Liver (tissue), 9 donors: ENCODE measurements around the gene SLC12A7. TPM values are rescaled to one million over a fixed set of nuclear protein-coding genes. Genes with fewer than 3 reads are reported as not detected.

Source experiments
- DNase-seq: peaks from one replicate; pipeline ENCODE4 v3.0.0-alpha.2; 2017; ENCODE audit warnings: low spot score
- H3K27ac ChIP-seq, 2 donors: one replicate each; pipeline ENCODE4 v1.7.0; 2013; ENCODE audit warnings: inconsistent platforms in 2 of 2, low read length in 2 of 2, control low read depth in 1 of 2, low read depth in 1 of 2, mild to moderate bottlenecking in 1 of 2
- H3K27me3 ChIP-seq, 4 donors: one replicate each; pipeline versions ENCODE4 v1.6.1 to v1.7.0; 2013; ENCODE audit warnings: low read length in 3 of 4, inconsistent platforms in 1 of 4, mild to moderate bottlenecking in 1 of 4, moderate library complexity in 1 of 4; ENCODE audit not compliant: control insufficient read depth in 4 of 4, insufficient read depth in 4 of 4
- H3K36me3 ChIP-seq, 4 donors: one replicate each; pipeline versions ENCODE4 v1.6.1 to v1.7.0; 2013; ENCODE audit warnings: low read length in 3 of 4, mild to moderate bottlenecking in 3 of 4, low read depth in 1 of 4, moderate library complexity in 1 of 4; ENCODE audit not compliant: control insufficient read depth in 4 of 4, insufficient read depth in 3 of 4
- H3K4me1 ChIP-seq, 4 donors: one replicate each; pipeline versions ENCODE4 v1.6.1 to v1.7.0; 2013; ENCODE audit warnings: low read length in 3 of 4, mild to moderate bottlenecking in 3 of 4, moderate library complexity in 1 of 4; ENCODE audit not compliant: control insufficient read depth in 4 of 4, insufficient read depth in 4 of 4
- H3K4me3 ChIP-seq, 3 donors: one replicate each; pipeline versions ENCODE4 v1.6.1 to v1.7.0; 2013; ENCODE audit warnings: low read length in 3 of 3, control low read depth in 1 of 3, low read depth in 1 of 3, mild to moderate bottlenecking in 1 of 3
- H3K9ac ChIP-seq, 2 donors: one replicate each; pipeline ENCODE4 v1.7.0; 2013; ENCODE audit warnings: low read length in 2 of 2, mild to moderate bottlenecking in 2 of 2, moderate library complexity in 2 of 2, control low read depth in 1 of 2, low read depth in 1 of 2
- H3K9me3 ChIP-seq, 4 donors: one replicate each; pipeline versions ENCODE4 v1.6.1 to v1.7.0; 2013; ENCODE audit warnings: low read length in 3 of 4; ENCODE audit not compliant: control insufficient read depth in 4 of 4
- ATF3 ChIP-seq: IDR thresholded peaks from 2 replicates; pipeline ENCODE4 v1.6.1; 2016; ENCODE audit warnings: antibody characterized with exemption
- CTCF ChIP-seq: fragments of 150-350 bp; IDR thresholded peaks from 2 replicates; pipeline ENCODE4 v1.5.1; 2017; ENCODE audit warnings: improper control_type of control experiment, low read depth, low read length; ENCODE audit not compliant: missing input control
- EGR1 ChIP-seq, 2 donors: IDR thresholded peaks; 2 replicates each; pipeline ENCODE4 v1.6.1; 2016 to 2018; ENCODE audit warnings: antibody characterized with exemption in 2 of 2, low read depth in 2 of 2
- FOXA1 ChIP-seq: IDR thresholded peaks from 2 replicates; pipeline ENCODE4 v1.6.1; 2016; ENCODE audit warnings: antibody characterized with exemption
- FOXA2 ChIP-seq: IDR thresholded peaks from 2 replicates; pipeline ENCODE4 v1.6.1; 2016; ENCODE audit warnings: antibody characterized with exemption
- GABPA ChIP-seq, 2 donors: IDR thresholded peaks in 1 of 2; conservative IDR thresholded peaks in 1 of 2; 2 replicates each; pipeline ENCODE4 v1.6.1; 2016; ENCODE audit warnings: antibody characterized with exemption in 2 of 2, mild to moderate bottlenecking in 1 of 2, moderate library complexity in 1 of 2
- HNF4A ChIP-seq, 2 donors: conservative IDR thresholded peaks; 2 replicates each; pipeline ENCODE4 v1.6.1; 2016; ENCODE audit warnings: antibody characterized with exemption in 2 of 2, mild to moderate bottlenecking in 2 of 2
- HNF4G ChIP-seq: IDR thresholded peaks from 2 replicates; pipeline ENCODE4 v1.6.1; 2016; ENCODE audit warnings: antibody characterized with exemption
- JUND ChIP-seq, 2 donors: IDR thresholded peaks; 2 replicates each; pipeline ENCODE4 v1.6.1; 2016; ENCODE audit warnings: antibody characterized with exemption in 2 of 2
- MAX ChIP-seq: IDR thresholded peaks from 2 replicates; pipeline ENCODE4 v1.6.1; 2016; ENCODE audit warnings: antibody characterized with exemption
- NR2F2 ChIP-seq: IDR thresholded peaks from 2 replicates; pipeline ENCODE4 v1.6.1; 2016; ENCODE audit warnings: antibody characterized with exemption
- RAD21 ChIP-seq, 2 donors: IDR thresholded peaks; 2 replicates each; pipeline ENCODE4 v1.6.1; 2016; ENCODE audit warnings: antibody characterized with exemption in 2 of 2, mild to moderate bottlenecking in 2 of 2
- RXRA ChIP-seq, 2 donors: IDR thresholded peaks; 2 replicates each; pipeline ENCODE4 v1.6.1; 2017 to 2018; ENCODE audit warnings: antibody characterized with exemption in 2 of 2, mild to moderate bottlenecking in 1 of 2
- SP1 ChIP-seq: IDR thresholded peaks from 2 replicates; pipeline ENCODE4 v1.6.1; 2018; ENCODE audit warnings: antibody characterized with exemption, mild to moderate bottlenecking
- TAF1 ChIP-seq: conservative IDR thresholded peaks from 2 replicates; pipeline ENCODE4 v1.6.1; 2016; ENCODE audit warnings: antibody characterized with exemption, mild to moderate bottlenecking
- YY1 ChIP-seq: IDR thresholded peaks from 2 replicates; pipeline ENCODE4 v1.6.1; 2016; ENCODE audit warnings: antibody characterized with exemption, mild to moderate bottlenecking
- ZBTB33 ChIP-seq: IDR thresholded peaks from 2 replicates; pipeline ENCODE4 v1.6.1; 2016; ENCODE audit warnings: antibody characterized with exemption
- WGBS: extraction: QIAGEN DNeasy Blood & Tissue Kit; methylation state at CpG from one replicate; pipeline ENCODE4 v1.1.7; 2013; 5-methylcytosine and 5-hydroxymethylcytosine counted together
- polyA plus RNA-seq, 2 donors: library from polyadenylated mRNA; stranded (reverse) in 1 of 2; unstranded in 1 of 2; fragments of 200-250 nt in 1 of 2; fragments of >200 nt in 1 of 2; fragmentation: Nextera tagmentation in 1 of 2; extraction: Ambion mirVana in 1 of 2; gene quantifications; one replicate each; pipeline versions ENCODE4 v1.2.1 to v1.2.3, GENCODE V29; 2013 to 2015
- total RNA-seq, 2 donors: library from RNA; depleted of rRNA; stranded (reverse); fragments of >200 nt; gene quantifications; one replicate each; pipeline ENCODE4 v1.2.3, GENCODE V29; 2014
- TF ChIP-seq, protein P1 (sequence below): IDR thresholded peaks from 2 replicates; pipeline ENCODE4 v1.6.1; 2016; ENCODE audit warnings: antibody characterized with exemption, mild to moderate bottlenecking
- donor health status: healthy.
- donor health status: healthy.
- donor health status: healthy.
- donor health status: healthy.
- donor health status: healthy.

The SLC12A7 gene
- total and polyA plus RNA-seq, 4 donors = 12.3 to 64.2 (median 28.9) TPM

GRCh38 chr5:1044117-1044516, 67.7 kb downstream of the SLC12A7 start:
- 89% methylated on average over 5 of the region's 5 CpGs for WGBS
- no peak overlapping the region for H3K4me3 ChIP-seq

More at GRCh38 chr5:1044117-1044516, 67.7 kb downstream of the SLC12A7 start:
- no peak for TF ChIP-seq FOXA1
- no peak for TF ChIP-seq RAD21 (IDR thresholded peaks at IDR 0.05)
- TF ChIP-seq TAF1 = no peak
- TF ChIP-seq NR2F2 = no peak
- TF ChIP-seq HNF4A (conservative IDR thresholded peaks at IDR 0.05) = no peak
- TF ChIP-seq MAX = no peak
- no peak for TF ChIP-seq EGR1 (IDR thresholded peaks at IDR 0.05; ENCODE audit: low read depth in 2 of 2)
- TF ChIP-seq ZBTB33 = no peak
- no peak for TF ChIP-seq YY1
- no peak for TF ChIP-seq SP1
- TF ChIP-seq FOXA2 = no peak
- no peak for TF ChIP-seq JUND (IDR thresholded peaks at IDR 0.05)
- TF ChIP-seq HNF4G = no peak
- no peak for TF ChIP-seq GABPA (IDR thresholded peaks at IDR 0.05 in 1 of 2, conservative IDR thresholded peaks at IDR 0.05 in 1 of 2)
- no peak for TF ChIP-seq RXRA (IDR thresholded peaks at IDR 0.05)
- no peak for TF ChIP-seq ATF3
- TF ChIP-seq CTCF = no peak
- TF ChIP-seq, protein P1, sequence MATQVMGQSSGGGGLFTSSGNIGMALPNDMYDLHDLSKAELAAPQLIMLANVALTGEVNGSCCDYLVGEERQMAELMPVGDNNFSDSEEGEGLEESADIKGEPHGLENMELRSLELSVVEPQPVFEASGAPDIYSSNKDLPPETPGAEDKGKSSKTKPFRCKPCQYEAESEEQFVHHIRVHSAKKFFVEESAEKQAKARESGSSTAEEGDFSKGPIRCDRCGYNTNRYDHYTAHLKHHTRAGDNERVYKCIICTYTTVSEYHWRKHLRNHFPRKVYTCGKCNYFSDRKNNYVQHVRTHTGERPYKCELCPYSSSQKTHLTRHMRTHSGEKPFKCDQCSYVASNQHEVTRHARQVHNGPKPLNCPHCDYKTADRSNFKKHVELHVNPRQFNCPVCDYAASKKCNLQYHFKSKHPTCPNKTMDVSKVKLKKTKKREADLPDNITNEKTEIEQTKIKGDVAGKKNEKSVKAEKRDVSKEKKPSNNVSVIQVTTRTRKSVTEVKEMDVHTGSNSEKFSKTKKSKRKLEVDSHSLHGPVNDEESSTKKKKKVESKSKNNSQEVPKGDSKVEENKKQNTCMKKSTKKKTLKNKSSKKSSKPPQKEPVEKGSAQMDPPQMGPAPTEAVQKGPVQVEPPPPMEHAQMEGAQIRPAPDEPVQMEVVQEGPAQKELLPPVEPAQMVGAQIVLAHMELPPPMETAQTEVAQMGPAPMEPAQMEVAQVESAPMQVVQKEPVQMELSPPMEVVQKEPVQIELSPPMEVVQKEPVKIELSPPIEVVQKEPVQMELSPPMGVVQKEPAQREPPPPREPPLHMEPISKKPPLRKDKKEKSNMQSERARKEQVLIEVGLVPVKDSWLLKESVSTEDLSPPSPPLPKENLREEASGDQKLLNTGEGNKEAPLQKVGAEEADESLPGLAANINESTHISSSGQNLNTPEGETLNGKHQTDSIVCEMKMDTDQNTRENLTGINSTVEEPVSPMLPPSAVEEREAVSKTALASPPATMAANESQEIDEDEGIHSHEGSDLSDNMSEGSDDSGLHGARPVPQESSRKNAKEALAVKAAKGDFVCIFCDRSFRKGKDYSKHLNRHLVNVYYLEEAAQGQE = no peak
- no peak for DNase-seq
- Histone ChIP-seq H3K36me3 (no peaks in the 10 kb centered on the region), H3K27ac (no peak overlapping the region), H3K4me1 (no peaks in the 10 kb centered on the region), H3K9me3 (no peaks in the 10 kb centered on the region), H3K9ac (no peak overlapping the region), H3K27me3 (no peaks in the 10 kb centered on the region)
